Peyer's patch (tissue), 4 donors: ENCODE data around the gene STAG3.
"Not testable (repeated sequence)": the region's sequence is repeated elsewhere in the genome, so short reads cannot be mapped to it uniquely, and the experiment has no call there.

Source experiments
- CTCF ChIP-seq, 6 experiments: fragments of 450-650 bp in 4 of 6; fragments of 200-600 bp in 2 of 6; sonication (generic) in 1 of 6; IDR thresholded peaks; one replicate each; pipeline ENCODE4 v1.5.1; 2017 to 2019; ENCODE audit warnings: antibody characterized with exemption in 6 of 6, mild to moderate bottlenecking in 3 of 6, moderate library complexity in 1 of 6
- POLR2A ChIP-seq, 2 donors: fragments of 450-650 bp; IDR thresholded peaks; one replicate each; pipeline ENCODE4 v1.5.1; 2017; ENCODE audit warnings: antibody characterized with exemption in 2 of 2, mild to moderate bottlenecking in 2 of 2, moderate library complexity in 2 of 2

- TF ChIP-seq CTCF, POLR2A (IDR thresholded peaks at IDR 0.05): not testable (repeated sequence)
Measured at GRCh38 chr7:100239975-100240374, 62.3 kb downstream of the STAG3 start.
